Midbrain (tissue), 1 donor: ENCODE data around the gene ZNF804B.

Experiments used
- DNase-seq: peaks from one replicate; lab custom pipeline; 2025; lab: John Stamatoyannopoulos, UW

ZNF804B gene

DNA sequence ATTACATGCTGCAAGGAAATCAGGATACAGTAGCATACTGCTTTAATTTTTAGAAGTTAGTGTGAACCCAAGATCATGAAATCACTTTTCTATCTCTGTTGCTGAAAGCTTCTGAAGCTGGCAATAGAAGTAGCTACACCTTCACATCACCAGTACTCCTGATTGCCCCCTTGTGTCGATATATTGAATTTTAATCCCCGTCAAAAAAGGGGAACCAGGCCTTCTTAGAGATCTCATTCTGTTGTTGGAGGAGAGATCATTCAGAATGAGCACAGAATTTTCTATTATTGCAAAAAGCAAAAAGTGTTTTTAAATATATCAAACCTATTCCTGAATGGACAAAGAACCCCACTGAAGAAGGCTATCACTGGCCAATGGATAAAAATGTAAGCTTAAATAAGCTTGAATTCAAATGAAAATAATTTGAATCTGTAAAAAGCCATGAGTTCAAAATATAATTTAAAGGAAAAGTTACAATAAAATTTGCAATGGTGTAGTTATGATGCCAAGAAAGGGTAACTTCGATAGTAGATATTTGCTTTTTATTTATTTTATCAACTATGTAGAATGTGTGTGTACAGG lies 75.7 kb downstream of the ZNF804B start:
- DNase-seq: no peak

DNA sequence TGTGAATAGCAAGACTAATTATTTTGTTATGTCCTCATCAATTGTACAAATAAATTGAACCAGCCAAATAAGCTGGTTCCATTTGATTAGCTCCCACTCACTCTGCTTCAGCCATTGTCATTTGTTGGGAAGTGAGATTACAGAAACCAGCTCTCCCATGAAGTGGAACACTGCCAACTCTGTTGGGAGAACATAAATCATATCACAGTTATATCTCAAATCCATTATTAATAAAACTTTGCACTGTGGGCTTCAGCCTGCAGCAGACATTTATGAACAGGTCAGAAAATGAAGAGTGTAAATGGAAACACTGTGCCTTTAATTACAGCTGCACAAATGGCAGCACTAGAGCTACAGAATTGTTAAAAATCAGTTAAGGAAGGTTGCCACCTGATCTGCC lies 82.7 kb downstream of the ZNF804B start:
- DNase-seq: no peak

DNA sequence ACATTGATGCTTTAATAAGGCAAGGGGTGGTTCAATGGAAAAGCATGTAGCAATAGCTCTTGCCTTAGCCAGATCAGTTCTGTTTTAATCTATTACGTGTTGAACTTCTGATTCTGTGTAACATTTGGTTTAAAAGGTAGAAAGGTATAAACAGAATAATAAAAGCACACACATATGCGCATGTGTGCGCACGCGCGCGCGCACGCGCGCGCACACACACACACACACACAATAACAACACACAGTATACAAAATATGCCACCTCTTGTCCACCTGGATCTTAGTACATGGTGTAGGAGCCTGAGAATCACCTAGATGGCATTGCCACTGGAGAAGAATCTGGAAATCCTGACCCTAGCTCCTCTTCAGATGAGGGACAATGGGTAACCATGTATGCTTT lies 85.6 kb downstream of the ZNF804B start:
- no peak for DNase-seq

DNA sequence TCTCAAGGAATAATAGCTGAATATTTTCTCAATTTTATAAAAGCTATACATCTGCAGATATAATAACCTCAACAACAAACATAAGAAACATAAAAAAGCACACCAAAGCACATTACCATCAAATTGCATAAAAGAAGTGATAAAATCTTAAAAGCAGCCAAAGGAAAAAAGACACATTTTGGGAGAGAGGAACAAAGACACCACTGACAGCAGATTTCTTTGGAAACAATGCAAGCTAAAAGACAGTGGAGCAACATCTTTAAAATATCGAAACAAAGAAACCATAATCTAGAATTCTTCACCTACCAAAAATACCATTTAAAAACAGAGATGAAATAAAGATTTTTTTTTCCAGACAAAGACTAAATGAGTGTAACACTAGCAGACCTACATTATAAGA lies 91.7 kb downstream of the ZNF804B start:
- DNase-seq: no peak

DNA sequence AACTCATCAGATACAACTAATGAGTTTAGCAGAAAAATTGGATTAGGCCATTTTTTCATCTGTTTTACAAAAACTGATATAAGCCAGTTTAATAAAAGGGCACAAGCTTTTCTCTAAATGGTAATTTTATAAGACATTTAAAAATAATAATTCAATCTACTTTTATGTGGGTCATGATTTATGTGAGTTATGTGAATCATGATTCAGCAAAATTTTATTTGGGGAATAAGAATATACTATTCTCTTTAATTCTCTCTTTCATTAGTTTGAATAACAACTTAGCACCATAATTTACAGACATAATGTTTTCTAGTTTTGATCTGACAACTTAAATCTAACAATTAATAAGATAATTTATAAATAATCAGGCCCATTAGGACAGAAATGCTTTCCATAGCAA lies 99.8 kb downstream of the ZNF804B start:
- no peak for DNase-seq

DNA sequence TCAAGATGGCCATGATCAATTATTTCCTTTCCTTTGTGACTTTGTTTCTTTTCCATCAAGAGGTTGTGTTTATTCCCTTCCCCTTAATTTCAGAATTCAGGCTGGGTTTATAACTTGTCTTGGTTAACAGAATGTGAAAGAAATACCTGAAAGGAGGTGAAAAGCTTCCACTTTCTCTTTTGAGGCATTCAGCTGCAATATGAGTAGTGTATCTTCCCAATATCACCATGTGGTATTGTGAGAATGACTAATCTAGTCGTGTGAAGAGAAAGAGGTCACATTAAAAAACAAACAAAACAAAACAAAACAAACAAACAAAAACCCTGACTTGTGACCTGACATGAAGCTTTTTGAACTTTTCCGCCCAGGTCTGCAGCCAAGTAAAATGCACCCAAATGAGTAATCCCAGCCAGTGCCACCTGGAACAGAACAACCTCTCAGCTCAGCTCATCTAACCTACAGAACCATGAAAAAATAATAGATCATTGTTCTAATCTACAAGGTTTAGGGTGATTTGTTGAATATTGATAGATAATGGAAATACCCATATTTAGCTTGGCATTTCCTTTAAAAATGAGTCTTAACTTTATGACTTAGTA lies 106.9 kb downstream of the ZNF804B start:
- DNase-seq: no peak

DNA sequence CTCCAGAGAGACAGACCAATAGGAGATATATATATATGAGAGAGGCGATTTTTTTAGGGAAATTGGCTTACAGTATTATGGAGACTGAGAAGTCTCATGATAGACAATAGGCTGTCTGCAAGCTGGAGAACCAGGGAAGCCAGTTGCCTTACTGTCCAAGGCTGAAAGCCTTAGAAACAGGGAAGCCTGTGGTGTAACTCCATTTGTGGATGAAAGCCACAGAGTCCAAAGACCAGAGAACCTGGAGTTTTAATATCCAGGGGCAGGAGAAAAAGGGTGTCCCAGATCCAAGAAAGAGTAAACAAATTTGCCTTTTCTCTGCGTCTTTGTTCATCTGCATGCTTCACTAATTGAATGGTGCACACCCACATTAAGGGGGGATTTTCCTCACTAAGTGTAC lies 107.7 kb downstream of the ZNF804B start:
- no peak for DNase-seq

DNA sequence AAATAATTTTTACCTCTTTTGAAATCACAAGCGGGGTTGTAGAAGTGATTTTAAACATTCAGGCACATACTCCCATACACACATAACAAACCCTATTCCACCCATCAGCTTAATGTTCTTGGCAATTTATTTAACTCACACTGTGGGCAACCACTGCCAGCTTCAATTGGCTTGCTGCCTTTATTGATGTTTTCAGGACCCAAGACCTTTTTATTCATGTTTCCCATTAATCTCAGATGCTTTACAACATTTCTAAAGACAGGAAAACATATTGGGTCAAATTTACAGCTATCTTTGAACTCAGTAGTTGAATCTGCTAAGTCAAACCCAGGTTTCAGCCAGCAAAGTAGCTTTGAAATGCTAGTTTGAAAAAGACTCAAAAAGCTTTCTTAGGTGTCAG lies 109.0 kb downstream of the ZNF804B start:
- no peak for DNase-seq

DNA sequence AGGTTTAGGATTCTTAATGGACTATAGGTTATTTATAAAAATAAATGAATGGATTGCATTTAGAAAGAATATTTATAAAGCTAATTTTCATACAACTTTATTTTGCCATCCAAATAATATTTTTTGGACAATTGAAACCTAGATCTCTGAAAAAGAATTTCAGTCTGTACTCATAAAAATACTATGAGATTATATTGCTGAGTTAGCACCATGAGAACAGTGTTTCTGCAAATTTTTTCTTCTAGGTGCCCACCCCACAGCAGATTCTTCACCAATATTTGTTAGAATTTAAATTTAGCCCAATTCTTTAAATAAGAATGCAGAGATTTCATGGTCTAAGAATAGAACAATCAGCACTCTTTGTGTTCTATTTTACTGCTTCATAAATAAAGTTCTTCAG lies 121.6 kb downstream of the ZNF804B start:
- DNase-seq: no peak

DNA sequence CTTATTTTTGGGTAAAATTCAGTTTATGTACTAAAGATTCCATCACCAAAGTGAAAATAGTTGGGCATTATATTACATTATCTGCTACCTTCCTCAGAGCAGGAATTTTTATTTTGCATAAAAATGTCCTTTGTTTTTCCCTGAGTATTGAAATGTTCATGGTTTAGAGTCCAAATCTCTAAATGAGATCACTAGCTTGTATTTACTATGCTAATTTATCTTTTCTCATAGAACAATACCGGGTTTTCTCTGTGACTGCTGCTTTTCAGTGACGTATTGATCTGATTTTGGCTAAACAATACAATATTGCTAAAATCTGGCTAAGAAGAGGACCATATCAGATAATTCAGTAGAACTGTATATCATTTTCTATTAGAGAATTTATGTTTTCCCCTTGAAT lies 125.6 kb downstream of the ZNF804B start:
- no peak for DNase-seq

DNA sequence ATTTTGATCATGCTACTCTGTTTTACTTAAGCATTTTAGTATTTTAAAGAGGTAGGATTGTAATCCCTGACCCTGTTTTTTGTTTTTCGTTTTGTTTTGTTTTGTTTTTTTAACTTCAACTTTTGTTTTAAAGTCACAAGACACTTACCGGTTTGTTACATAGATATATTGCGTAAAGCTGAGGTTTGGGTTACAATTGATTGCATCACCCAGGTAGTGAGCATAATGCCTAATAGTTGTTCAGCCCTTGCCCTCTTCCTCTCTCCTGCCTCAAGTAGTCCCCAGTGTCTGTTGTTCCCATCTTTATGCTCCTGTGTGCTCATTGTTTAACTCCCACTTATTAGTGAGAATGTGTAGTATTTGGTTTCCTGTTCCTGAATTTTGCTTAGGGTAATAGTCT lies 129.2 kb downstream of the ZNF804B start:
- no peak for DNase-seq

DNA sequence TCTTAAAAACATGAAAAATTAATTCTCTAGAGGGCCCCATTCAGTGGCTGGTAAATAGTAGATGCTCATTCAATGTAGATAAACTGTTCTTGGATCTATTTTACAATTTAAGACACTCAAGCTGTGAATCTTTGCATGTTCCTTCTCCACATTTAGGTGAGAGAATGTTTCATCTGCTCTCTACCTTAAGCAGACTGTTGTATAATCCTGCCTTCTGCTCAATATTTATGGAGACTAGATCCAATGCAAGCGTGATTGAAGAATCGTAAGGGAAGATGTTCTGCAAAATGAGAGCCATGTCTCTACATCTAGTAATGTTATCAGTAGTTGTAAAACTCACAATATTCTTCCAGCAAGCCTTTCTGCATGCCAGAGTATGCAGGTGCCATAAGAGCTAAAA lies 151.0 kb downstream of the ZNF804B start:
- DNase-seq: no peak

DNA sequence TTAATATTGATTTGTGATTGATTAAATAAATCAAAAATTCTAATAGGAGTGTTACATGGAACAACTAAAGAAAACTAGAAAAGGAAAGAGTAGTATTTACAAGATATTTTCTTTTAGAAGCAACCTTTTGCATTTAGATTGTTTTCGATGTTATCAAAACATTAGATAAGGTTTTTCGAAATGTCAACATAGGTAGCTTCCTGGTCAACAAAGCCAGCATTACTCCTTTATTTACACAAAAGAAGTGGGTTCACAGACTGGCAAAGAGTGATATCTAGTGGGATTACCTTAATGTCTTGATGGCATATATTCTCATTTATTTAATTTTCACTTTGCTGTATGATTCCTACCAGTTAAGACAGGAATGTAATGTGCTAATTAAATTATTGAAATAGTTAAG lies 153.4 kb downstream of the ZNF804B start:
- no peak for DNase-seq

DNA sequence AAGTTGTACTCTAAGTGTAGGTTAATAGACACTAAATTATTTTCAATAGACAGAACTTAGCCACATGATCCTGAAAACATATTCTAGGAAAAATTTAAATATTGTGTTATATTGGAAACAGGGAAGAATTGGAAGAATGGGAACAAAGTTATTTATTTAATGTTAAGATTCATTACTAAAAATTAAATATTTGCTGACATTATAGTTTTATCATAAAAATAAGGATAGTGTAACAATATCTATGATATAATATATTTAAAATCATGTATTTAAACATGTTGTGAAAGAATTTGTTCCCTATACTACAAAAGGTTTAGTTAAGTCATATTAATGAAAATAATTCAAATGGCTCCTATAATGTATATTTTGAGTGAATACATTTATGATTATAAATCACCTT lies 156.1 kb downstream of the ZNF804B start:
- no peak for DNase-seq

DNA sequence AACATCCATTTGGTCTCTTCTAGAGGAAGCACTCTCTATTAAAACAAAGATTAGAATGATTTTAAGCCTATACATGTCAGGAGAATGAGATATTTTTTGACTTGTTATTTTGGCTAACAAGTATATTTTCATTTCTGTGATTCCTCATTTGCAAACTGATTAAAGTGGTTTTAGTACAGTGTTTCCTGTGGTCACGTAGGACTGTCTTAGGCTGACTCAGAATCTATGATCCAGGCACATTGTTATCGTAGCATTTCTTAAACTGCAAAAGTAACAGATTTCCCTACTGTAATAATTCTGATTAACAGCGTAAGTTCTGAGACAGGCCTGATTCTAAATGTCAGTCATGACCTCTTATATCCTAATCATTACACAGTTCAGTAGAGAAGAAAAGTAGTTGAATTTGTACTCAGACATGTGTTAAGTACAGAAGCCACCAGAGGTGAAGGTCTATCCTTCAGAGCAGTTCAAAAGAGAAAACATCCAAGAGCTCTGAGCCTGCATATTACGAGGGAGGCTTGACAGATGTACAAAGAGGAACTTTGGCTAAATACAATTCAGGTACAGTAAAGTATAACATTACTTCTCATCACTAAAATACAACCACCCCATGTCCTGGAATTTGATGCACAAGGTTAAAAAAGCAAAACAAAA lies 160.1 kb downstream of the ZNF804B start:
- no peak for DNase-seq

DNA sequence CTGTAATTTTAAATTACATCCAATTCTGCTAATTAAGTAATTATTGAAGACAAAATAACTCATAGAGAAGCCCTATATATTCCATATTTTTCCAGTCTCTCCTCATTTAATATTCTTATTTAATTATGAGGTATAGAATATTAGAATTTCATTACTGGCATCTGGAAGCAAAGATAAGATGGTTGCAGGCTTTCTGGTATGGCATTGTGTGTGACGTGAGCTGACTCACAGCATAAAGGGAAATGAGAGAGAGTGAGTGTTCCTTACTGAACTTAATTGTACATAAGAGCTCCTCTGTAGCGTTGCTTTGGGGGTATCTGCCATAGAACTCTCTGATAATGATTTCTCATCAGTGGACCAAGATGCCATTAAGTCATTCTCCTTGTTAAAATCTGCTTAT lies 163.4 kb downstream of the ZNF804B start:
- DNase-seq: no peak

DNA sequence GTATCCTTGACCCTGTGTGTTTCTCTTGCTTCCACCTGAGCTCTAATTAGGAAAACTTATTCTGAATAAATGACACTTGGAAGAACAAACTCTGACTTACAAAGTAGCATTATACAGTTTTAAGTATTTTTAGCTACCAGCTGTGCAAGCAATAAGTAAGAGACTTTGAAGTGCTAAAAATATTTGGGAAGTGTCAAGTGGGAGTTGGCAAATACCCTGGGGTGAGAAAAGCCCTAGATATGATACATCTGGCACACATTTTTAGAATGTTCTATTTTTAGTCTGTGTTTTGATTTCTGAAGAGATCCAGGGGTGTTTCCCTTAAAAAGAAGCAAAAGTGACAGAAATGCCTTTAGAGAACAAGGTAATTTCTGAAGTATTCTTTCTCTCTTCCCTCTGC lies 168.8 kb downstream of the ZNF804B start:
- DNase-seq: no peak

DNA sequence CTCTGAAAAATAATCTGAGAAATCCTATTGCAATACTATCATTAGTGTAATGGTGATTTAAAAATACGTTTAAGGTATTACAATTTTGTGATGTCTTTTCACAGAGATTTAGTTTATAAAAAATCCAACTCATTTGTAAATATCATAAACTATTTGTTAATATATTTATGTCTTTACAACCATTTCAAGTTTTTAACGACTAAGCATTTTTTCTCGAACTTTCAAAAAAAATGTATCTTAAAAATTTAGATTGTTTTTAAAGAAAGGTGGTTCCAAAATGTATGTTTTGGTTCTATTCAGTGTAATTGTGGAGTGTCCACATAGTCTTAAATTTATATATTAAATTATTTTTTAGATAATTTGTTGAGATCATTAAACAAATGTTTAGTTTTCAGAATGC lies 170.2 kb downstream of the ZNF804B start:
- DNase-seq: no peak

DNA sequence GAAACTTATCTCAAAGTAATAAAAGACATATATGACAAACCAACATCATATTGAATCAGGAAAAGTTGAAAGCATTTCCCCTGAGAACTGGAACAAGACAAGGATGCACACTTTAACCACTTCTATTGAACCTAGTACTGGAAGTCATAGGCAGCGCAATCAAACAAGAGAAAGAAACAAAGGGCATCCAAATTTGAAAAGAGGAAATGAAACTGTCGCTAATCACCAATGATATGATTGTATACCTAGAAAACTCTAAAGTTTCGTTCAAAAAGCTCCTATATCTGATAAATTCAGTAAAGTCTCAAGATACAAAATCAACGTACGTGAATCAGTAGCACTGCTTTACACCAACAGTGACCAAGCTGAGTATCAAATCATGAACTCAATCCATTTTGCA lies 173.8 kb downstream of the ZNF804B start:
- no peak for DNase-seq

DNA sequence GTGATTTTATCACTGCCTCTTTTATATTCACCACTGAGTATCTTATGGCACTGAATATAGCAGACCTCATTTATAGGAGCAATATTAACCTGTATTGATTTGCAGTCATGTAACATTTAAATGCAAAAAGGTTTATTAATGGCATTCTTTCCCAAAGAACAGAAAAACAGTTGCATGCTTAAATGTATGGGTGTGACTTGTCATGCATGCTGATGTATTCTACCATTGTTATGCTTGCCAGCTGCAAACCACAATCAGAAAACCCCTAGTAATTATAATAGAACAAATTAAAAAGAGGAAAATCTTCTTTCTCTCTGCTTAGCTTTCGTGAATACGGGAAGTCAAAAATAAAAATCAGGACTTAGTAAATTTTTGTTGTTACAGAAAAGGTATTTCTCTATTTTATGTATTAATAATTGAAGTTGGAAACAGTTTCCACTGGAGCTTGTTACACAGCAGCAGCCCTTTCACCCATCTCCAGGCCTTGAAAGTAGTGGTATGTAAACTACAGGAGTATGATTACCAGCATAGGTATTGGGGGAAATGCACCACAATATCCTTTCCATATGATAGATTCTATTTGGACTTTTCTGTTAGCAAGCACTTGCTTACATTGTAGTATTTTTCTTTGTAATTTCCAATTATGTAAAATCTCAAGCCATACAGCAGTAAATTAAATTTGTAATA lies 183.5 kb downstream of the ZNF804B start:
- DNase-seq: no peak

DNA sequence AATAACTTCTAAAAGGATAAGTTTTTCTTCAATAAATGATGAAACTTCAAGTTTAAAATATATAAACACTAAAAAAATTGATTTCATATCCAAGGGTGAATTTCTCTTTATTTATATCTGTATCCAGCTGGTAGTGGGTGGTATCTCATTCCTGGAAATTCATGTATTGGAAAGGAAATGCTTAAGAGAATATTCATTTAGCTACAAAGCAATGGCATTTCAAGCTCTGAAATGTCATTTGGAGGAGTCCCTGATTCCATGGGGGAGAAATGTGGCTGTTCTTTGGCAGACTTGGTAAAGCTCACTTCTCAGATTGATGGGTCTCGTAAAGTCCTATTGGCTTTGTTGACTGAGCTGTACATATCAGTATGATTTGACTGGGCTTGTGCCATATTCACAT lies 192.3 kb downstream of the ZNF804B start:
- DNase-seq: no peak

DNA sequence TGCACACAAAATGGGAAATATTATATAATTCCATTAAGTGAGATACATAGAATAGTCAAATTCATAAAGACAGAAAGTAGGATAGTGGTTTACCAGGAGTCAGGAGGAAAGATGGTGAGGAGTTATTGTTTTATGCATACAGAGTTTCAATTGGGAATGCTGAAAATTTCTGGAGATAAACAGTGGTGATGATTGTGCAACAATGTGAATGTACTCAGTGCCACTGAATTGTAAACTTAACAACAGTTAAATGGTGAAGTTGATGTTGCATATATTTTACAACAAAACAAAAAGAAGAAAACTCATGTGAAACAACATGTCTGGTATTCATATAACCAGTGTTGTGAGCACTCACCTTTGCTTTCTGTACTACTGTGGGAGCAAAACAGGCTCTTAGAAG lies 204.9 kb downstream of the ZNF804B start:
- DNase-seq: no peak

DNA sequence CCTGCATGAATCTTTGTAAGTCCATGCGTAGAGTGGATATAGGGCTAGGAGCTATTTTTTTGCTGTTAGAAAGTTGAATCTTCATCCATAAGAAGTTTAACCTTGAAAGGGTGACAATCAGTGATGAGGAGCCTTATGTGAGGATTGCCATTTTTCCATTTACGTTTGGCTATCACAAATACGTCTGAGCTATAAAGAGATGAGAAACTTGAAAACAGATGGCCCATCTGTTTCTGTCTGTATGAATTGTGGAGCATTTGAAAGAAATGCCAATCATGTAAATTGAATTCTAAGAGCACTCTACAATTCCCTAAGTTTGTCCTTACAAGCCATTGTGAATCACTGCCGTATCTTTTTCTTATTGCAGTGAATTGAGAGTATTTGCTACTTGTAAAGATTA lies 205.9 kb downstream of the ZNF804B start:
- no peak for DNase-seq
